Stomach (tissue), 4 donors: ENCODE data around the gene ZNF74.
"Not testable (repeated sequence)": the region's sequence is repeated elsewhere in the genome, so short reads cannot be mapped to it uniquely, and the experiment has no call there.

Source experiments
- EP300 ChIP-seq: sonication (generic); formaldehyde crosslinking; IDR thresholded peaks from one replicate; pipeline ENCODE4 v1.6.1; 2017; ENCODE audit warnings: antibody characterized with exemption
- POLR2A ChIP-seq, 4 donors: fragments of 450-650 bp; IDR thresholded peaks; one replicate each; pipeline ENCODE4 v1.6.1; 2016; ENCODE audit warnings: antibody characterized with exemption in 4 of 4, control low read depth in 2 of 4, mild to moderate bottlenecking in 1 of 4, moderate library complexity in 1 of 4

GRCh38 chr22:20361752-20362229 lies 32.2 kb upstream of the ZNF74 start:
- TF ChIP-seq POLR2A (IDR thresholded peaks at IDR 0.05); EP300: not testable (repeated sequence)
